KMS-11 (cell line): Measurements from ENCODE around the gene RGS9.

Source experiments
- H2AFZ ChIP-seq: fragments of 200-600 bp; sonication (generic); 2 replicates; pipeline ENCODE4 v1.6.1; 2016; ENCODE audit warnings: antibody characterized with exemption, mixed run types, low read depth
- H3K27ac ChIP-seq: fragments of 200-600 bp; sonication (generic); 2 replicates; pipeline ENCODE4 v1.6.1; 2016; ENCODE audit warnings: mild to moderate bottlenecking, mixed run types
- H3K27me3 ChIP-seq: fragments of 200-600 bp; sonication (generic); 2 replicates; pipeline ENCODE4 v1.6.1; 2017; ENCODE audit warnings: mild to moderate bottlenecking, low read depth, mixed run types, moderate library complexity; ENCODE audit not compliant: insufficient read depth
- H3K36me3 ChIP-seq: fragments of 200-600 bp; sonication (generic); 2 replicates; pipeline ENCODE4 v1.6.1; 2017; ENCODE audit warnings: mild to moderate bottlenecking, mixed run types; ENCODE audit not compliant: insufficient read depth
- H3K4me1 ChIP-seq: fragments of 200-600 bp; sonication (generic); 2 replicates; pipeline ENCODE4 v1.6.1; 2016; ENCODE audit warnings: mild to moderate bottlenecking, low read depth, mixed run types; ENCODE audit not compliant: poor library complexity, severe bottlenecking
- H3K4me2 ChIP-seq: fragments of 200-600 bp; sonication (generic); 2 replicates; pipeline ENCODE4 v1.7.0; 2016; ENCODE audit warnings: mild to moderate bottlenecking, mixed run types
- H3K4me3 ChIP-seq: fragments of 200-600 bp; sonication (generic); IDR thresholded peaks from 2 replicates; pipeline ENCODE4 v1.6.1; 2017; ENCODE audit warnings: low read depth, low read length, mixed read lengths; ENCODE audit not compliant: insufficient read depth
- H3K79me2 ChIP-seq: fragments of 200-600 bp; sonication (generic); 2 replicates; pipeline ENCODE4 v1.6.1; 2016; ENCODE audit warnings: low read depth, mixed run types; ENCODE audit not compliant: insufficient read depth
- H3K9ac ChIP-seq: fragments of 200-600 bp; sonication (generic); 2 replicates; pipeline ENCODE4 v1.6.1; 2016; ENCODE audit warnings: mild to moderate bottlenecking, mixed run types
- H4K20me1 ChIP-seq: fragments of 200-600 bp; sonication (generic); 2 replicates; pipeline ENCODE4 v1.6.1; 2016; ENCODE audit warnings: mild to moderate bottlenecking, mixed run types; ENCODE audit not compliant: insufficient read depth
- CTCF ChIP-seq: fragments of 200-600 bp; sonication (generic); conservative IDR thresholded peaks from 2 replicates; pipeline ENCODE4 v1.6.1; 2017; ENCODE audit warnings: low read depth, mild to moderate bottlenecking, antibody characterized with exemption, low read length, moderate library complexity, mixed read lengths

RGS9 gene

GRCh38 chr17:65104973-65105372 is 32.2 kb upstream of the RGS9 start:
- Histone ChIP-seq H3K4me1 (peaks cover 21% of the 10 kb centered on the region), H3K79me2 (no peaks in the 10 kb centered on the region), H4K20me1 (no peaks in the 10 kb centered on the region), H3K9ac (no peak overlapping the region), H3K27ac (no peak overlapping the region), H3K4me2 (no peak overlapping the region), H2AFZ (no peak overlapping the region), H3K4me3 (no peak overlapping the region), H3K36me3 (no peaks in the 10 kb centered on the region), H3K27me3 (no peaks in the 10 kb centered on the region)
- TF ChIP-seq CTCF, result no peak

DNA sequence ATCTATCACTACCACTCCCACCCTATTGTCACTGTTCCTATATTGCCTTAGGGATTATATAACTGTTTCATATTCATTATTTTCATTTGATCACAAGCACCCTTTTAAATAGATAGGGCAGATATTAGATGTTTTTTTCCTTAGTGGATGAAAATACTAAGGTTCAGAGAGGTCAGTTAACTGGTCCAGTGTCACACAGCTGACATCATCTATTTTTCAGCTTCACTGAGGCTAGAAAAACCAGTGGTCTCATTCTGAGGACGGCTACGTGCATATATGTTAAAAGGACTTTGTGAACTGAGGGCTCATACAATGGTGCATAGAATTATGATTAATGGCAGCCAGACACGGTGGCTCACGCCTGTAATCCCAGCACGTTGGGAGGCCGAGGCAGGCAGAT is 29.0 kb upstream of the RGS9 start:
- Histone ChIP-seq H3K36me3 (no peaks in the 10 kb centered on the region), H3K4me1 (peaks cover 15% of the 10 kb centered on the region), H3K9ac (no peak overlapping the region), H3K4me3 (no peak overlapping the region), H3K27ac (no peak overlapping the region), H3K27me3 (no peaks in the 10 kb centered on the region), H4K20me1 (no peaks in the 10 kb centered on the region), H2AFZ (no peak overlapping the region), H3K4me2 (no peak overlapping the region), H3K79me2 (no peaks in the 10 kb centered on the region)
- TF ChIP-seq CTCF, result no peak

DNA sequence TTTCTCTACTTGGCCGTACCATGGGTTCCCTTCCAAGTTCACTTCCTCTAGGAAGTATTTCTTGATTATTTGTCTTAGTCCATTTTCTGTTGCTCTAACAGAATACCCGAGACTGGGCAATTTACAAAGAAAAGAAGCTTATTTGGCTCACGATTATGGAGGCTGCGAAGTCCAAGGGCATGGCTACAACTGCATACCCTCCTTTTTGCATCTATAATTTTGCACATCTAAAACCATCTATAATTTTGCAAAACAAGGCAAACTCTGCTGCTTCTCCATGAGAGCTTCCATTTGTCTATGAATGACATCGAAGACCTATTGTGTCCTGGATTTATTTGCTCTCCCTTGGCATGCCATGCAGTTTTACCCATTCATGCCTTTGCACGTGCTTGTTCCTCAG is 27.6 kb upstream of the RGS9 start:
- H3K4me1 ChIP-seq, result peaks cover 15% of the 10 kb centered on the region
- H3K4me2 ChIP-seq, result no peak overlapping the region
- H2AFZ ChIP-seq, result no peak overlapping the region
- H3K4me3 ChIP-seq, result no peak overlapping the region
- H4K20me1 ChIP-seq, result no peaks in the 10 kb centered on the region
- H3K79me2 ChIP-seq, result no peaks in the 10 kb centered on the region
- no peak overlapping the region for H3K9ac ChIP-seq
- no peak overlapping the region for H3K27ac ChIP-seq
- no peaks in the 10 kb centered on the region for H3K36me3 ChIP-seq
- TF ChIP-seq CTCF, result no peak
- no peaks in the 10 kb centered on the region for H3K27me3 ChIP-seq

DNA sequence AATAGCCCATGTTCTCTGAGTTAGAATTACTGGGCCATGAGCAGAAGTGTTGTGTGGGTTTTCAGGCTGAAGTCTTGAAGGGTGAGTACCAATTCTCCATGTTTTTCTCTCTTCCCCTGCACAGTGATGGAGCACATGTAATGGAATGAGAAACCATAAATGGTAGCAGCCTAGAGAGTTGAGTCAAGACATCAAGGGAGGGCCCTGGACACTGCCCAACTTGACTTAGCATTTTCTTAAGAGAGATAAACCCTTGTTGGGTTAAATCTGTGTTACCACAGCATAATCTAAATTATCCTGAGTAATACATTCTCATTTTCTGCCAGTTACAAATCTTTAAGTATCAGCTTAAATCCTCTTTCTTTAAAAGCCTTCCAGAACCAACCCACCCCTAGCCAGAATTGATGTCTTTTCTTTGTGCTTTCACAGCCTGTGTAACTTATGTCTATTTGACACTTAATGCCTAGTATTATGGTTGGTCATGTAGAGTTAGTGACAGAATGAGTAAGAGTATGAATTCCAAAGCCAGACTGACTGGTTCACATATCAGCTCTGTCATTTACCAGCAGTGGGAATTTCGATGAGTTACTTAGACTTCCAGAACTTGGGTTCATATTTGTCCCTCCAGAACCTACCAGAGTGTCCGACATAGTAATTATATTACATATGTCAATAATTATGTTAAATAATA is 27.0 kb upstream of the RGS9 start:
- Histone ChIP-seq H3K4me3 (no peak overlapping the region), H3K27me3 (no peaks in the 10 kb centered on the region), H3K9ac (no peak overlapping the region), H4K20me1 (no peaks in the 10 kb centered on the region), H3K4me1 (peaks cover 15% of the 10 kb centered on the region), H3K36me3 (no peaks in the 10 kb centered on the region), H3K4me2 (no peak overlapping the region), H3K27ac (no peak overlapping the region), H2AFZ (no peak overlapping the region), H3K79me2 (no peaks in the 10 kb centered on the region)
- TF ChIP-seq CTCF, result no peak
